Liver (tissue), 9 donors: ENCODE results near the gene POLE3. TPM values are rescaled to one million over a fixed set of nuclear protein-coding genes. Genes with fewer than 3 reads are reported as not detected.

Experiments
- DNase-seq: peaks from one replicate; pipeline ENCODE4 v3.0.0-alpha.2; 2017; ENCODE audit warnings: low spot score
- H3K27ac ChIP-seq, 2 donors: one replicate each; pipeline ENCODE4 v1.7.0; 2013; ENCODE audit warnings: inconsistent platforms in 2 of 2, low read length in 2 of 2, control low read depth in 1 of 2, low read depth in 1 of 2, mild to moderate bottlenecking in 1 of 2
- H3K27me3 ChIP-seq, 4 donors: one replicate each; pipeline versions ENCODE4 v1.6.1 to v1.7.0; 2013; ENCODE audit warnings: low read length in 3 of 4, inconsistent platforms in 1 of 4, mild to moderate bottlenecking in 1 of 4, moderate library complexity in 1 of 4; ENCODE audit not compliant: control insufficient read depth in 4 of 4, insufficient read depth in 4 of 4
- H3K36me3 ChIP-seq, 4 donors: one replicate each; pipeline versions ENCODE4 v1.6.1 to v1.7.0; 2013; ENCODE audit warnings: low read length in 3 of 4, mild to moderate bottlenecking in 3 of 4, low read depth in 1 of 4, moderate library complexity in 1 of 4; ENCODE audit not compliant: control insufficient read depth in 4 of 4, insufficient read depth in 3 of 4
- H3K4me1 ChIP-seq, 4 donors: one replicate each; pipeline versions ENCODE4 v1.6.1 to v1.7.0; 2013; ENCODE audit warnings: low read length in 3 of 4, mild to moderate bottlenecking in 3 of 4, moderate library complexity in 1 of 4; ENCODE audit not compliant: control insufficient read depth in 4 of 4, insufficient read depth in 4 of 4
- H3K4me3 ChIP-seq, 3 donors: one replicate each; pipeline versions ENCODE4 v1.6.1 to v1.7.0; 2013; ENCODE audit warnings: low read length in 3 of 3, control low read depth in 1 of 3, low read depth in 1 of 3, mild to moderate bottlenecking in 1 of 3
- H3K9ac ChIP-seq, 2 donors: one replicate each; pipeline ENCODE4 v1.7.0; 2013; ENCODE audit warnings: low read length in 2 of 2, mild to moderate bottlenecking in 2 of 2, moderate library complexity in 2 of 2, control low read depth in 1 of 2, low read depth in 1 of 2
- H3K9me3 ChIP-seq, 4 donors: one replicate each; pipeline versions ENCODE4 v1.6.1 to v1.7.0; 2013; ENCODE audit warnings: low read length in 3 of 4; ENCODE audit not compliant: control insufficient read depth in 4 of 4
- ATF3 ChIP-seq: IDR thresholded peaks from 2 replicates; pipeline ENCODE4 v1.6.1; 2016; ENCODE audit warnings: antibody characterized with exemption
- CTCF ChIP-seq: fragments of 150-350 bp; IDR thresholded peaks from 2 replicates; pipeline ENCODE4 v1.5.1; 2017; ENCODE audit warnings: improper control_type of control experiment, low read depth, low read length; ENCODE audit not compliant: missing input control
- EGR1 ChIP-seq, 2 donors: IDR thresholded peaks; 2 replicates each; pipeline ENCODE4 v1.6.1; 2016 to 2018; ENCODE audit warnings: antibody characterized with exemption in 2 of 2, low read depth in 2 of 2
- FOXA1 ChIP-seq: IDR thresholded peaks from 2 replicates; pipeline ENCODE4 v1.6.1; 2016; ENCODE audit warnings: antibody characterized with exemption
- FOXA2 ChIP-seq: IDR thresholded peaks from 2 replicates; pipeline ENCODE4 v1.6.1; 2016; ENCODE audit warnings: antibody characterized with exemption
- GABPA ChIP-seq, 2 donors: IDR thresholded peaks in 1 of 2; conservative IDR thresholded peaks in 1 of 2; 2 replicates each; pipeline ENCODE4 v1.6.1; 2016; ENCODE audit warnings: antibody characterized with exemption in 2 of 2, mild to moderate bottlenecking in 1 of 2, moderate library complexity in 1 of 2
- HNF4A ChIP-seq, 2 donors: conservative IDR thresholded peaks; 2 replicates each; pipeline ENCODE4 v1.6.1; 2016; ENCODE audit warnings: antibody characterized with exemption in 2 of 2, mild to moderate bottlenecking in 2 of 2
- HNF4G ChIP-seq: IDR thresholded peaks from 2 replicates; pipeline ENCODE4 v1.6.1; 2016; ENCODE audit warnings: antibody characterized with exemption
- JUND ChIP-seq, 2 donors: IDR thresholded peaks; 2 replicates each; pipeline ENCODE4 v1.6.1; 2016; ENCODE audit warnings: antibody characterized with exemption in 2 of 2
- MAX ChIP-seq: IDR thresholded peaks from 2 replicates; pipeline ENCODE4 v1.6.1; 2016; ENCODE audit warnings: antibody characterized with exemption
- NR2F2 ChIP-seq: IDR thresholded peaks from 2 replicates; pipeline ENCODE4 v1.6.1; 2016; ENCODE audit warnings: antibody characterized with exemption
- RAD21 ChIP-seq, 2 donors: IDR thresholded peaks; 2 replicates each; pipeline ENCODE4 v1.6.1; 2016; ENCODE audit warnings: antibody characterized with exemption in 2 of 2, mild to moderate bottlenecking in 2 of 2
- REST ChIP-seq: IDR thresholded peaks from 2 replicates; pipeline ENCODE4 v1.6.1; 2016; ENCODE audit warnings: antibody characterized with exemption, mild to moderate bottlenecking
- RXRA ChIP-seq, 2 donors: IDR thresholded peaks; 2 replicates each; pipeline ENCODE4 v1.6.1; 2017 to 2018; ENCODE audit warnings: antibody characterized with exemption in 2 of 2, mild to moderate bottlenecking in 1 of 2
- SP1 ChIP-seq: IDR thresholded peaks from 2 replicates; pipeline ENCODE4 v1.6.1; 2018; ENCODE audit warnings: antibody characterized with exemption, mild to moderate bottlenecking
- TAF1 ChIP-seq: conservative IDR thresholded peaks from 2 replicates; pipeline ENCODE4 v1.6.1; 2016; ENCODE audit warnings: antibody characterized with exemption, mild to moderate bottlenecking
- YY1 ChIP-seq: IDR thresholded peaks from 2 replicates; pipeline ENCODE4 v1.6.1; 2016; ENCODE audit warnings: antibody characterized with exemption, mild to moderate bottlenecking
- ZBTB33 ChIP-seq: IDR thresholded peaks from 2 replicates; pipeline ENCODE4 v1.6.1; 2016; ENCODE audit warnings: antibody characterized with exemption
- WGBS: extraction: QIAGEN DNeasy Blood & Tissue Kit; methylation state at CpG from one replicate; pipeline ENCODE4 v1.1.7; 2013; 5-methylcytosine and 5-hydroxymethylcytosine counted together
- polyA plus RNA-seq, 2 donors: library from polyadenylated mRNA; stranded (reverse) in 1 of 2; unstranded in 1 of 2; fragments of 200-250 nt in 1 of 2; fragments of >200 nt in 1 of 2; fragmentation: Nextera tagmentation in 1 of 2; extraction: Ambion mirVana in 1 of 2; gene quantifications; one replicate each; pipeline versions ENCODE4 v1.2.1 to v1.2.3, GENCODE V29; 2013 to 2015
- total RNA-seq, 2 donors: library from RNA; depleted of rRNA; stranded (reverse); fragments of >200 nt; gene quantifications; one replicate each; pipeline ENCODE4 v1.2.3, GENCODE V29; 2014
- donor health status: healthy.
- donor health status: healthy.
- donor health status: healthy.
- donor health status: healthy.
- donor health status: healthy.

Gene POLE3
- total and polyA plus RNA-seq, 4 donors: 15.7 to 27.5 (median 22.8) TPM

DNA sequence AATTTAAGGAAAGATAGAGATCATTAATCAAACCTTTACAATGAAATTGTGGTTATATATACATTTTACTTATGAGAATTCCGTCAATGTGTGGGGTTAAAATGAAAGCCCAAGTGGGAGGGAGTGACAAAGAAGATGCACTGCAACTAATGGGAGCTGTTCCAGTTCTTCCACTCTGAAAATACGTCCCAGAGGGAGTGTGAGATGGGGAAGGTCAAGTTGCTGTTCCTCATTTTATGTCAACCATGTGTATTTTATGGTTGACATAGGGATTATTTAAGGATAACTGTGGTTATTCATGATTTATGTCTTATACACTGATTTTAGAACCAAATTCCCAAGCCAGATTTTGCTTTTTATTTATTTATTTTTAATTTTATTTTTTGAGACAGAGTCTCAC lies 38.9 kb upstream of the POLE3 start (continued):
- no peak for TF ChIP-seq ZBTB33

- Histone ChIP-seq H3K36me3 (no peaks in the 10 kb centered on the region), H3K27ac (no peak overlapping the region), H3K4me3 (no peak overlapping the region), H3K27me3 (no peaks in the 10 kb centered on the region), H3K9me3 (no peaks in the 10 kb centered on the region), H3K4me1 (peaks cover 3 to 10% (median 9%) of the 10 kb centered on the region in 4 donors), H3K9ac (no peak overlapping the region)
- DNase-seq: no peak
- WGBS: 61% methylated on average over 3 of the region's 3 CpGs
- TF ChIP-seq SP1 (no peak), CTCF (peak; percentile 70), ZBTB33 (no peak), ATF3 (no peak), MAX (no peak), RXRA (IDR thresholded peaks at IDR 0.05) (no peak), YY1 (no peak), HNF4A (conservative IDR thresholded peaks at IDR 0.05) (no peak), RAD21 (IDR thresholded peaks at IDR 0.05) (peak; percentile 91 to 94), NR2F2 (no peak), HNF4G (no peak), FOXA2 (no peak), FOXA1 (no peak), TAF1 (no peak), JUND (IDR thresholded peaks at IDR 0.05) (no peak), EGR1 (IDR thresholded peaks at IDR 0.05; ENCODE audit: low read depth in 2 of 2) (no peak)
Observed at GRCh38 chr9:113446323-113446740, 35.9 kb upstream of the POLE3 start.

- Histone ChIP-seq H3K9ac (no peak overlapping the region), H3K27ac (no peak overlapping the region), H3K9me3 (no peaks in the 10 kb centered on the region), H3K36me3 (no peaks in the 10 kb centered on the region), H3K4me1 (peaks cover 3 to 10% (median 9%) of the 10 kb centered on the region in 4 donors), H3K27me3 (no peaks in the 10 kb centered on the region), H3K4me3 (no peak overlapping the region)
- WGBS: 89% methylated on average over 2 of the region's 2 CpGs
- DNase-seq: no peak
- TF ChIP-seq CTCF (no peak), FOXA2 (no peak), YY1 (no peak), RAD21 (IDR thresholded peaks at IDR 0.05) (no peak), REST (no peak), HNF4A (conservative IDR thresholded peaks at IDR 0.05) (no peak), MAX (no peak), JUND (IDR thresholded peaks at IDR 0.05) (no peak), FOXA1 (no peak), SP1 (no peak), EGR1 (IDR thresholded peaks at IDR 0.05; ENCODE audit: low read depth in 2 of 2) (no peak), GABPA (IDR thresholded peaks at IDR 0.05 in 1 of 2, conservative IDR thresholded peaks at IDR 0.05 in 1 of 2) (no peak)
Observed at GRCh38 chr9:113444736-113445135, 34.3 kb upstream of the POLE3 start.
